ENCODE data around the gene CCNF. TPM values are rescaled to one million over a fixed set of nuclear protein-coding genes. Genes with fewer than 3 reads are reported as not detected.

CCNF gene
- total and polyA plus RNA-seq, 10 of the 15 experiments (the other 5 are each of a cell fraction or from before 2014, with no cell fraction given): 4.0 to 63.2 (median 27.5) TPM

GRCh38 chr16:2456551-2457153, 27.4 kb downstream of the CCNF start:
- peaks cover 16 to 45% of the 10 kb centered on the region in 2 experiments; a peak in 3 of 4 replicates for H3K36me3 ChIP-seq (ENCODE audit: control insufficient read depth in 2 of 2, insufficient read depth in 2 of 2, low read length in 1 of 2)
- no peak overlapping the region for H3K4me2 ChIP-seq (ENCODE audit: control insufficient read depth, insufficient read depth)
- ChIA-PET SMC1A (ENCODE audit: uncharacterized antibody, unreplicated experiment) (no interaction called here), CTCF (no interaction called here), RAD21 (ENCODE audit: unreplicated experiment) (no interaction called here), POLR2A (no interaction called here)
- H2AFZ ChIP-seq (ENCODE audit: control insufficient read depth, low read depth, low read length): no peak overlapping the region
- TF ChIP-seq RELA (IDR thresholded peaks at IDR 0.05; ENCODE audit: borderline replicate concordance, partially characterized antibody) (no peak), NFIC (IDR thresholded peaks at IDR 0.05; ENCODE audit: low read depth, low read length) (no peak), EED (IDR thresholded peaks at IDR 0.05; ENCODE audit: low read depth) (no peak), JUND (IDR thresholded peaks at IDR 0.05; ENCODE audit: low read depth, low read length) (no peak), POLR2AphosphoS2 (IDR thresholded peaks at IDR 0.05; ENCODE audit: low read depth, low read length) (no peak), BRCA1 (IDR thresholded peaks at IDR 0.05; ENCODE audit: low read depth, low read length) (no peak), PAX8 (IDR thresholded peaks at IDR 0.05) (no peak), SUZ12 (IDR thresholded peaks at IDR 0.05; ENCODE audit: unreplicated experiment) (no peak), MEF2A (IDR thresholded peaks at IDR 0.05; ENCODE audit: insufficient read depth, low read depth, low read length) (no peak)
- TF ChIP-seq, protein P1, sequence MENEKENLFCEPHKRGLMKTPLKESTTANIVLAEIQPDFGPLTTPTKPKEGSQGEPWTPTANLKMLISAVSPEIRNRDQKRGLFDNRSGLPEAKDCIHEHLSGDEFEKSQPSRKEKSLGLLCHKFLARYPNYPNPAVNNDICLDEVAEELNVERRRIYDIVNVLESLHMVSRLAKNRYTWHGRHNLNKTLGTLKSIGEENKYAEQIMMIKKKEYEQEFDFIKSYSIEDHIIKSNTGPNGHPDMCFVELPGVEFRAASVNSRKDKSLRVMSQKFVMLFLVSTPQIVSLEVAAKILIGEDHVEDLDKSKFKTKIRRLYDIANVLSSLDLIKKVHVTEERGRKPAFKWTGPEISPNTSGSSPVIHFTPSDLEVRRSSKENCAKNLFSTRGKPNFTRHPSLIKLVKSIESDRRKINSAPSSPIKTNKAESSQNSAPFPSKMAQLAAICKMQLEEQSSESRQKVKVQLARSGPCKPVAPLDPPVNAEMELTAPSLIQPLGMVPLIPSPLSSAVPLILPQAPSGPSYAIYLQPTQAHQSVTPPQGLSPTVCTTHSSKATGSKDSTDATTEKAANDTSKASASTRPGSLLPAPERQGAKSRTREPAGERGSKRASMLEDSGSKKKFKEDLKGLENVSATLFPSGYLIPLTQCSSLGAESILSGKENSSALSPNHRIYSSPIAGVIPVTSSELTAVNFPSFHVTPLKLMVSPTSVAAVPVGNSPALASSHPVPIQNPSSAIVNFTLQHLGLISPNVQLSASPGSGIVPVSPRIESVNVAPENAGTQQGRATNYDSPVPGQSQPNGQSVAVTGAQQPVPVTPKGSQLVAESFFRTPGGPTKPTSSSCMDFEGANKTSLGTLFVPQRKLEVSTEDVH (IDR thresholded peaks at IDR 0.05; ENCODE audit: low read depth, partially characterized antibody): no peak
- TF ChIP-seq, protein P2, sequence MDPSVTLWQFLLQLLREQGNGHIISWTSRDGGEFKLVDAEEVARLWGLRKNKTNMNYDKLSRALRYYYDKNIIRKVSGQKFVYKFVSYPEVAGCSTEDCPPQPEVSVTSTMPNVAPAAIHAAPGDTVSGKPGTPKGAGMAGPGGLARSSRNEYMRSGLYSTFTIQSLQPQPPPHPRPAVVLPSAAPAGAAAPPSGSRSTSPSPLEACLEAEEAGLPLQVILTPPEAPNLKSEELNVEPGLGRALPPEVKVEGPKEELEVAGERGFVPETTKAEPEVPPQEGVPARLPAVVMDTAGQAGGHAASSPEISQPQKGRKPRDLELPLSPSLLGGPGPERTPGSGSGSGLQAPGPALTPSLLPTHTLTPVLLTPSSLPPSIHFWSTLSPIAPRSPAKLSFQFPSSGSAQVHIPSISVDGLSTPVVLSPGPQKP (IDR thresholded peaks at IDR 0.05; ENCODE audit: low read depth, low read length): no peak
- TF ChIP-seq, protein P3, sequence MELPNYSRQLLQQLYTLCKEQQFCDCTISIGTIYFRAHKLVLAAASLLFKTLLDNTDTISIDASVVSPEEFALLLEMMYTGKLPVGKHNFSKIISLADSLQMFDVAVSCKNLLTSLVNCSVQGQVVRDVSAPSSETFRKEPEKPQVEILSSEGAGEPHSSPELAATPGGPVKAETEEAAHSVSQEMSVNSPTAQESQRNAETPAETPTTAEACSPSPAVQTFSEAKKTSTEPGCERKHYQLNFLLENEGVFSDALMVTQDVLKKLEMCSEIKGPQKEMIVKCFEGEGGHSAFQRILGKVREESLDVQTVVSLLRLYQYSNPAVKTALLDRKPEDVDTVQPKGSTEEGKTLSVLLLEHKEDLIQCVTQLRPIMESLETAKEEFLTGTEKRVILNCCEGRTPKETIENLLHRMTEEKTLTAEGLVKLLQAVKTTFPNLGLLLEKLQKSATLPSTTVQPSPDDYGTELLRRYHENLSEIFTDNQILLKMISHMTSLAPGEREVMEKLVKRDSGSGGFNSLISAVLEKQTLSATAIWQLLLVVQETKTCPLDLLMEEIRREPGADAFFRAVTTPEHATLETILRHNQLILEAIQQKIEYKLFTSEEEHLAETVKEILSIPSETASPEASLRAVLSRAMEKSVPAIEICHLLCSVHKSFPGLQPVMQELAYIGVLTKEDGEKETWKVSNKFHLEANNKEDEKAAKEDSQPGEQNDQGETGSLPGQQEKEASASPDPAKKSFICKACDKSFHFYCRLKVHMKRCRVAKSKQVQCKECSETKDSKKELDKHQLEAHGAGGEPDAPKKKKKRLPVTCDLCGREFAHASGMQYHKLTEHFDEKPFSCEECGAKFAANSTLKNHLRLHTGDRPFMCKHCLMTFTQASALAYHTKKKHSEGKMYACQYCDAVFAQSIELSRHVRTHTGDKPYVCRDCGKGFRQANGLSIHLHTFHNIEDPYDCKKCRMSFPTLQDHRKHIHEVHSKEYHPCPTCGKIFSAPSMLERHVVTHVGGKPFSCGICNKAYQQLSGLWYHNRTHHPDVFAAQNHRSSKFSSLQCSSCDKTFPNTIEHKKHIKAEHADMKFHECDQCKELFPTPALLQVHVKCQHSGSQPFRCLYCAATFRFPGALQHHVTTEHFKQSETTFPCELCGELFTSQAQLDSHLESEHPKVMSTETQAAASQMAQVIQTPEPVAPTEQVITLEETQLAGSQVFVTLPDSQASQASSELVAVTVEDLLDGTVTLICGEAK (IDR thresholded peaks at IDR 0.05; ENCODE audit: borderline replicate concordance): no peak
- FAIRE-seq (no peak), DNase-seq (ENCODE audit: low read depth, low spot score) (no peak), ATAC-seq (no peak)
- no peaks in the 10 kb centered on the region for H4K20me1 ChIP-seq (ENCODE audit: control insufficient read depth, insufficient read depth)
- no peak overlapping the region for H3K9ac ChIP-seq (ENCODE audit: control insufficient read depth, insufficient read depth, low read length)
- 94% methylated on average over 21 of the region's 21 CpGs for WGBS (ENCODE audit: insufficient coverage, insufficient replicate concordance, low lambda C conversion rate, missing lambda C conversion rate)
- H3K4me1 ChIP-seq (ENCODE audit: control insufficient read depth, insufficient read depth, low read length): peaks cover 8% of the 10 kb centered on the region; the same call in 1 of the 2 replicates
- no TSS peak for BruUV-seq (replicated peaks)
- no peak overlapping the region for H3K27ac ChIP-seq (ENCODE audit: control insufficient read depth, insufficient read depth)
- H3K27me3 ChIP-seq (replicated peaks in 1 of 2; ENCODE audit: control insufficient read depth in 2 of 2, insufficient read depth in 2 of 2, low read length in 1 of 2): no peaks in the 10 kb centered on the region
- H3K79me2 ChIP-seq (ENCODE audit: control insufficient read depth, insufficient read depth, low read length): peaks cover 6% of the 10 kb centered on the region
- intact Hi-C loops (cut with micrococcal nuclease; ENCODE audit: unreplicated experiment) (no loop called here), in situ Hi-C loops (cut with MboI) (no loop called here)
- no peaks in the 10 kb centered on the region for H3K9me3 ChIP-seq (replicated peaks; ENCODE audit: control insufficient read depth, insufficient read depth, low read length)
- H3K4me3 ChIP-seq: no peak overlapping the region
